Naive B cell (primary cell): ENCODE measurements around the gene GGA3. TPM values are rescaled to one million over a fixed set of nuclear protein-coding genes. Genes with fewer than 3 reads are reported as not detected.
"Not testable (repeated sequence)": the region's sequence is repeated elsewhere in the genome, so short reads cannot be mapped to it uniquely, and the experiment has no call there.

Experiments used
- ATAC-seq, 2 donors: fragments of 150-1000 bp; cut with Tn5 transposase; 2 replicates each; pipeline ENCODE4 v1.10.0; 2021; ENCODE audit warnings: low read depth in 2 of 2, mild to moderate bottlenecking in 2 of 2, moderate library complexity in 2 of 2
- DNase-seq: peaks from one replicate; pipeline ENCODE4 v3.0.0; 2022
- H3K27ac Mint-ChIP-seq, 6 donors: one replicate each; pipeline ENCODE4 v1.8.0; 2020 to 2022; ENCODE audit warnings: mild to moderate bottlenecking in 6 of 6, mixed read lengths in 6 of 6, moderate library complexity in 5 of 6, inconsistent platforms in 2 of 6
- H3K27me3 Mint-ChIP-seq, 3 donors: one replicate each; pipeline ENCODE4 v1.8.0; 2021 to 2022; ENCODE audit warnings: mixed read lengths in 3 of 3, mild to moderate bottlenecking in 1 of 3
- H3K36me3 Mint-ChIP-seq, 2 donors: one replicate each; pipeline ENCODE4 v1.8.0; 2020 to 2022; ENCODE audit warnings: mixed read lengths in 2 of 2, inconsistent platforms in 1 of 2, mild to moderate bottlenecking in 1 of 2
- H3K4me1 Mint-ChIP-seq, 3 donors: one replicate each; pipeline ENCODE4 v1.8.0; 2020 to 2022; ENCODE audit warnings: mixed read lengths in 3 of 3, inconsistent platforms in 1 of 3, mild to moderate bottlenecking in 1 of 3, moderate library complexity in 1 of 3
- H3K4me3 Mint-ChIP-seq, 8 donors: one replicate each; pipeline ENCODE4 v1.8.0; 2020 to 2022; ENCODE audit warnings: mild to moderate bottlenecking in 8 of 8, mixed read lengths in 8 of 8, moderate library complexity in 8 of 8, inconsistent platforms in 2 of 8
- H3K9me3 Mint-ChIP-seq, 7 donors: one replicate each; pipeline ENCODE4 v1.8.0; 2020 to 2022; ENCODE audit warnings: mixed read lengths in 7 of 7, mild to moderate bottlenecking in 5 of 7, inconsistent platforms in 2 of 7, moderate library complexity in 1 of 7
- polyA plus RNA-seq, 6 donors: library from polyadenylated mRNA; unstranded; fragments of 300-500 nt; fragmentation: Illumina TruSeq; gene quantifications; one replicate each; pipeline ENCODE4 v1.2.3, GENCODE V29; 2021; ENCODE audit warnings: low read depth in 6 of 6

GGA3 gene
- polyA plus RNA-seq, 6 donors from 2014 or later: 4.5 to 31.6 (median 13.7) TPM

DNA sequence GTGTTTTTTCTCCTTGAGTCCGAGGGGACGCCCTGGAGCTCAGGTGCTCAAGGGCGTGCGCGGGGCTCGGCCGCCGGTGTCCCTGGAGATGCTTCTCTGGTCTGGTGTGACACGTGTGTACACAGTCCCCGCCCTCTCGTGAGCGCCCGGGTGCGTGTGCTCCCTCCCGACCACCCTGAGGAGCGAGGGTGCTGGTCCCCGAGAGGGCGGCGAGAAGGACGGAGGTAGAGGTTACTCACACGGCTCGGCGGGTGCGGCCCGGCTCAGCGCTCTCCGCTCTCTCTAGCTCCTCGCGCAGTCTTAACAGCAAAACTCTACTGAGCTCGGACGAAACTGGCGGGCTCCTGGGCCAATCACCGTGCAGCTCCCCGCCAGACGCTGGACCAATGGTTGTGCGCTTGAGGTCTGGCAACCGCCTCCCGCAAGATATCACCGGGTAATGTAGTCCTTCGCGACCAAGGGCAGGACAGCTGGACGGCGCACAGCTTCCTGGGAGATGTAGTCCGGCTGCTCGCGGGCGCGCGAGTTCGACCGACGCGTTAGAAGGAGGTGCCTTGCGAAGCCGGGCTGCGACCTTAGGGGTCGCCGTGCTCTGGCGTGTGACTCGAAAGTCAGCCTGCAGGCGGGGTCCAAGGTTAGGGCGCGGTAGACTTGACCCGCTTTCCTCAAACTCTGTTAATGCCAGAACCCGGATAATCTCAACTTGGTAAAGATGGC lies 27.9 kb upstream of the GGA3 start, which contains the start of gene SLC25A19:
Gene SLC25A19, minus strand, starts transcription at position 319 of the 717 bp plus-strand sequence. CDS start 2,669 bp downstream, outside the sequence.
- Mint-ChIP-seq H3K4me3 (peak within 1 kb of the TSS; percentile 92 to 100 (median 98)), H3K4me1 (peaks cover 18 to 59% (median 20%) of the 10 kb centered on the region in 3 donors), H3K27ac (peak within 1 kb of the TSS; percentile 99 to 100 (median 100)), H3K36me3 (peaks cover 0 to 12% of the 10 kb centered on the region in 2 donors), H3K27me3 (no peaks in the 10 kb centered on the region), H3K9me3 (no peaks in the 10 kb centered on the region)
- ATAC-seq (peak; percentile 86 to 88), DNase-seq (peak; percentile 95)

GRCh38 chr17:75288770-75289114 lies 27.3 kb upstream of the GGA3 start:
- peak overlapping the region; percentile 99 to 100 (median 100) for H3K27ac Mint-ChIP-seq
- ATAC-seq (peak; percentile 7 to 8), DNase-seq (peak; percentile 46)
- no peaks in the 10 kb centered on the region for H3K27me3 Mint-ChIP-seq
- H3K9me3 Mint-ChIP-seq: no peaks in the 10 kb centered on the region
- peaks cover 0 to 12% of the 10 kb centered on the region in 2 donors for H3K36me3 Mint-ChIP-seq
- peaks cover 18 to 55% (median 18%) of the 10 kb centered on the region in 3 donors for H3K4me1 Mint-ChIP-seq
- peak overlapping the region; percentile 92 to 100 (median 98) for H3K4me3 Mint-ChIP-seq

DNA sequence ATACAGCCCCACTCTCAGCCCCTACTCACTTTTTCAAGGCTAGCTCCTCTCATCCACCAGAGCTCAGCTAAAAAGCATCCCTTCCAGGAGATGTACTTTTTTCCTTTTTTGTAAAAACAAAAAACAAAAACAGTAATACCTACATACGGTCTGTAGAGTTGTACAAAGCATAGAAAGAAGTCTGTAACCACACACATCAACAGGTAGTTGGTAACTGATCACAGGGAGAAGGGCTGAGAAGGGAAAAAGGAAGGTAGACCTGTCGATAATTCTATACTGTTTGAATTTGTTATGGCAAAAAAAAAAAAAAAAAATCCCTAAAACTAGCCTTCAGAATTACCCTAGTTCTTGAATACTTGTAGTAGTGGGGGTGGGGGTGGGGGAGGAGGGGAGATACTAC lies 27.0 kb upstream of the GGA3 start:
- peak overlapping the region; percentile 92 to 100 (median 98) for H3K4me3 Mint-ChIP-seq
- H3K9me3 Mint-ChIP-seq: no peaks in the 10 kb centered on the region
- no peak for ATAC-seq
- H3K27me3 Mint-ChIP-seq: no peaks in the 10 kb centered on the region
- peaks cover 0 to 15% of the 10 kb centered on the region in 2 donors for H3K36me3 Mint-ChIP-seq
- DNase-seq: no peak
- H3K4me1 Mint-ChIP-seq: peaks cover 18 to 51% (median 21%) of the 10 kb centered on the region in 3 donors
- peak overlapping the region; percentile 7 to 100 (median 99) for H3K27ac Mint-ChIP-seq

DNA sequence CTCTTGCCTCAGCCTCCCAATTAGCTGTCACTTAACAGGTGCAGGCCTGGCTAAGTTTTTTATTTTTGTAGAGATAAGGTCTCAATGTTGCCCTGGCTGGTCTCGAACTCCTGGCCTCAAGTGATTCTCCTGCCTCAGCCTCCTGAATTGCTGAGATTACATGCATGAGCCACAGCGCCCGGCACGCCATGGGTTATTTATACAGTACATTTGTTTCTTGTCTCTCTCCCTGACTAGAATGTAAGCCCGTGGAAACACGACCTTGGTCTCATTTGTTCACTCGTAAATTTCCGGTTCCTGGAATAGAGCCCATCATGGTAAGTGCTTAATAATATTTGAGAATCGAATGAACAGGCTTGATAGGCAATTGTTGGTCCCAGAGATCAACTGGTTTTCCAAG lies 25.8 kb upstream of the GGA3 start:
- Mint-ChIP-seq H3K4me1 (peaks cover 18 to 44% (median 23%) of the 10 kb centered on the region in 3 donors), H3K4me3 (peak overlapping the region in 6 of 8 donors; percentile 15 to 72 (median 38)), H3K27me3 (no peaks in the 10 kb centered on the region), H3K9me3 (no peaks in the 10 kb centered on the region), H3K27ac (no peak overlapping the region), H3K36me3 (peaks cover 0 to 17% of the 10 kb centered on the region in 2 donors)
- DNase-seq (no peak), ATAC-seq (no peak)

DNA sequence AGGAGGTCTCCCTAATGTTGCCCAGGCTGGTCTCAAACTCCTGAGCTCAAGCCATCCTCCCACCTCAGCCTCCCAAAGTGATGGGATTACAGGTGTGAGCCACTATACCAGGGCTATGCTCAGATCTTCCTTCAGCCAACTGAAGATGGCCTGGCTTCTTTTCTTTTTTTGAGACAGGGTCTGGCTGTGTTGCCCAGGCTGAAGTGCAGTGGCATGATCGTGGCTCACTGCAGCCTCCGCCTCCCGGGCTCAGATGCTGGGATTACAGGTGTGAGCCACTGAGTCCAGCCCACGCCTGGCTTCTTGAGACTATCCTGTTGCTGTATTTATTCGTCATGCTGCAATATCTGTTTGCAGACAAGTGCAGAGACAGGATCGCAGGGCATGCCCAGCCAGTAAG lies 23.7 kb upstream of the GGA3 start:
- no peak for DNase-seq
- Mint-ChIP-seq H3K4me3 (peak overlapping the region in 1 of 8 donors; percentile 47), H3K27me3 (no peaks in the 10 kb centered on the region), H3K27ac (peak overlapping the region in 1 of 6 donors; percentile 32), H3K9me3 (no peaks in the 10 kb centered on the region), H3K4me1 (peaks cover 13 to 29% (median 23%) of the 10 kb centered on the region in 3 donors), H3K36me3 (peaks cover 0 to 17% of the 10 kb centered on the region in 2 donors)
- ATAC-seq: no peak

DNA sequence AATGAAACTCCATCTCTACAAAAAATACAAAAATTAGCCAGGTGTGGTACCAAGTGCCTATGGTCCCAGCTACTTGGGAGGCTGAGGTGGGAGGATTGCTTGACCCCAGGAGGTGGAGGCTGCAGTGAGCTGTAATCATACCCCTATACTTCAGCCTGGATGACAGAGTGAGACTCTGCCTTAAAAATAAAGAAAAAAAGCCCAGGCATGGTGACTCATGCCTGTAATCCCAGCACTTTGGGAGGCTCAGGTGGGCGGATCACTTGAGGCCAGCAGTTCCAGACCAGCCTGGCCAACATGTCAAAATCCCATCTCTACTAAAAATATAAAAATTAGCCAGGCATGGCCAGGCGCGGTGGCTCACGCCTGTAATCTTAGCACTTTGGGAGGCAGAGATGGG lies 18.8 kb upstream of the GGA3 start:
- not testable (repeated sequence) for H3K9me3 Mint-ChIP-seq, H3K36me3 Mint-ChIP-seq, H3K27ac Mint-ChIP-seq, DNase-seq, H3K4me3 Mint-ChIP-seq, ATAC-seq, H3K27me3 Mint-ChIP-seq, H3K4me1 Mint-ChIP-seq

DNA sequence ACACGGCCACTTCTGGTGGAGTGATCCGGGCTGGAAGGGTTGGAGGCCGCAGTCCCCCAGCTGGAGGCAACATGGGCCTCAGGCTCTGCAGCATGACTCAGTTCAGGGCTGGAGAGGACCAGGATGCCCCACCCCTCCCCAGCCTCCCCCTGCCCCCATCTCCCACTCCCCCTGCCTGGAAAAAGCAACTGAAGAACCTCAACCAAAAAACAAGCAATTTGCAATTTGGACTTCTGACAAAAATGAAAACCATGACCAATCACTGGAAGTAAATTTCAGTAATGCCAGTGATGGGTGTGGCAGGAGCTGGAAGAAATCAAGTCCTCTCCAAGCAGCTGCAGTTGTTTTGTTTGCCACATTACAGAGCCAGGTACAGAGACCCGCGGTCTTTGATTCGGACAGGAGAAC lies 16.3 kb upstream of the GGA3 start:
- Mint-ChIP-seq H3K27me3 (no peaks in the 10 kb centered on the region), H3K4me3 (no peak overlapping the region), H3K4me1 (peaks cover 7 to 12% (median 10%) of the 10 kb centered on the region in 3 donors), H3K36me3 (no peaks in the 10 kb centered on the region), H3K9me3 (no peaks in the 10 kb centered on the region), H3K27ac (no peak overlapping the region)
- ATAC-seq (no peak), DNase-seq (no peak)

GRCh38 chr17:75273977-75274708 lies 12.7 kb upstream of the GGA3 start:
- H3K4me1 Mint-ChIP-seq: peaks cover 17 to 31% (median 22%) of the 10 kb centered on the region in 3 donors
- H3K9me3 Mint-ChIP-seq: no peaks in the 10 kb centered on the region
- DNase-seq (no peak), ATAC-seq (no peak)
- H3K36me3 Mint-ChIP-seq: no peaks in the 10 kb centered on the region
- no peaks in the 10 kb centered on the region for H3K27me3 Mint-ChIP-seq
- peak overlapping the region in 2 of 6 donors; percentile 81 to 84 for H3K27ac Mint-ChIP-seq
- peak overlapping the region in 5 of 8 donors; percentile 16 to 82 (median 57) for H3K4me3 Mint-ChIP-seq

DNA sequence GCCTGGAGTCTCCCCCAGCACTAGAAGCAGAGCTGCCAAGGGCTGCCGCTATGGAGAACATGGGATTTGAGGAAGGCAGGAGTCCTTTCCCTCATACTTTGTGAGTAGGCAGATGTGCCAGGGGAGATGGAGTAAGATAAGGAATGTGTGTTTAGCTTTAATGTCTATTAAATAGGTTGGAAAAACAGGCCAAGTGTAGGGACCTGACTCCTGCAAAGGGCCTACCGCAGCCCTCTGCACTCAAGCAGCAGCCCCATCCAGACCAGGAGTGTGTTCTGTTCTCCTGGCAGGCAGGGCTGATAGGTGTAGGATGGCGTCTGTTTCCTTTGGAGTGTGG lies 11.4 kb upstream of the GGA3 start:
- Mint-ChIP-seq H3K4me3 (peak overlapping the region; percentile 53 to 94 (median 82)), H3K4me1 (peaks cover 17 to 31% (median 22%) of the 10 kb centered on the region in 3 donors), H3K9me3 (no peaks in the 10 kb centered on the region), H3K27ac (peak overlapping the region in 3 of 6 donors; percentile 47 to 91 (median 66)), H3K36me3 (no peaks in the 10 kb centered on the region), H3K27me3 (no peaks in the 10 kb centered on the region)
- ATAC-seq (no peak), DNase-seq (no peak)

GRCh38 chr17:75271955-75272847 lies 10.8 kb upstream of the GGA3 start:
- Mint-ChIP-seq H3K27ac (peak overlapping the region; percentile 67 to 97 (median 90)), H3K4me3 (peak overlapping the region; percentile 76 to 94 (median 85)), H3K36me3 (no peaks in the 10 kb centered on the region), H3K27me3 (no peaks in the 10 kb centered on the region), H3K9me3 (no peaks in the 10 kb centered on the region), H3K4me1 (peaks cover 17 to 31% (median 22%) of the 10 kb centered on the region in 3 donors)
- ATAC-seq: no peak
- DNase-seq: no peak

DNA sequence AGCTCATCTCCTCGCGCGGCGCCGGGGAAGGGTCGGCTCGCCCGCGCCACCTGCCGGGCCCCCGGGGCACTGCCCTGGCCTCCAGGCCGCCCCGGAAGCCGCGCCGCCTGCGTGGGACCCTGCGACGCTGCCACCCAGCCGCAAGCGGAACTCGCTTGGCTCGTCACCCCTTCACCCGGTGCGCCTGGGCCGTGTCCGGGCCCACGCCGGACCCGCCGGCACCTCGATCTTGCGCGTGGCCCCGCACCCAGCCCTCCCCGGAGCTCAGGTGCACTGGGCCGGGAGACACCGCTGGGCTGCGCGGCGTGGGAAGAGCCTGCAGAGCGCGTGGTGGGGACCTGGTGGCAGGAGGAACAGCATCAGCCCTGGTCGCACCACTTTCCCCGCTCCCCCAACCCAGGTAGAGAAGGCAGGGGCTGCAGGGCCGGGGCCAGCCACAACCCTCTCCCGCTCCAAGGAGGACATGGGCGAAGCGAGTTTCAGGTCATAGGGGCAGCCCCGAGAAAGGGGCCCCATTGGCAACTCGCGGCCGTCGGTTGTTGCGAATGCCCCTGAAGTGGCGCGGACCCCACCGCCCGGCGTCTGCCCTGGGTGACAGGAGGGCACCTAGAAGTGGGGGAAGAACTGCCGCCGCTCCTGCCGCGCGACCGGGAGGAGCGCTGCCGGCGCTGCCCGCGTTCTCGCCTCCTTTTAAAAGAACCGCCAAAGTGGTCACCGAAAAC lies 10.0 kb upstream of the GGA3 start:
- no peaks in the 10 kb centered on the region for H3K9me3 Mint-ChIP-seq
- DNase-seq (peak; percentile 93), ATAC-seq (peak; percentile 84 to 87)
- peaks cover 17 to 31% (median 22%) of the 10 kb centered on the region in 3 donors for H3K4me1 Mint-ChIP-seq
- H3K27me3 Mint-ChIP-seq: no peaks in the 10 kb centered on the region
- no peaks in the 10 kb centered on the region for H3K36me3 Mint-ChIP-seq
- H3K4me3 Mint-ChIP-seq: peak overlapping the region; percentile 76 to 94 (median 85)
- H3K27ac Mint-ChIP-seq: peak overlapping the region; percentile 67 to 97 (median 90)

DNA sequence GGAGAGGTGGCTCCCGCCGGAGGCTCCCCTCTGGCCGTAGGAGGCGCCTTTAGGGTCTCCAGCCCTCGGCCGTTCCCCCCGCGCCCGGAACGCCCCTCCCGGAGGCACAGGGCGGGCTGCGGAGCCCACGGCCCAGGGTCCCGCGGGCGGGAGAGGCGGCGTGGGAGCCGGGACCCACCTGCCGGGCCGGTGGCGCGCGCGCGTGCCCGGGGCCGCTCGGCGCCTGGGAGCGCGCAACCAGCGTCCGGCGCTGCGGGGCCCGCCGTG lies 9.5 kb upstream of the GGA3 start, which contains the start of gene MIF4GD:
Gene MIF4GD, minus strand, starts transcription at position 266 of the 267 bp plus-strand sequence. CDS start 1,036 bp downstream, outside the sequence.
- H3K27me3 Mint-ChIP-seq: no peaks in the 10 kb centered on the region
- H3K4me3 Mint-ChIP-seq: peak within 1 kb of the TSS; percentile 83 to 94 (median 86)
- H3K36me3 Mint-ChIP-seq: no peaks in the 10 kb centered on the region
- peak within 1 kb of the TSS; percentile 82 to 97 (median 92) for H3K27ac Mint-ChIP-seq
- no peak for DNase-seq
- ATAC-seq: no peak
- no peaks in the 10 kb centered on the region for H3K9me3 Mint-ChIP-seq
- peaks cover 17 to 31% (median 22%) of the 10 kb centered on the region in 3 donors for H3K4me1 Mint-ChIP-seq
